H1 (cell line): Measurements from ENCODE around the gene CDC40. TPM values are rescaled to one million over a fixed set of nuclear protein-coding genes. Genes with fewer than 3 reads are reported as not detected.

Source experiments
- BACH1 ChIP-seq: IDR thresholded peaks from 2 replicates; pipeline ENCODE4 v1.6.1; 2012; ENCODE audit warnings: low read length, improper control_type of control experiment
- BCL11A ChIP-seq, 2 experiments: IDR thresholded peaks; one replicate each; pipeline ENCODE4 v1.6.1; 2011; ENCODE audit warnings: low read depth in 2 of 2, low read length in 2 of 2, mild to moderate bottlenecking in 2 of 2
- CREB1 ChIP-seq: IDR thresholded peaks from 2 replicates; pipeline ENCODE4 v1.6.1; 2012; ENCODE audit warnings: inconsistent platforms
- CTCF ChIP-seq, 3 experiments: IDR thresholded peaks; 1 replicate in 2 of 3; 2 replicates in 1 of 3; pipeline versions ENCODE4 v1.5.1 to v1.6.1; 2011; ENCODE audit warnings: low read length in 3 of 3, mild to moderate bottlenecking in 3 of 3, inconsistent platforms in 2 of 3, low read depth in 1 of 3, moderate library complexity in 1 of 3; ENCODE audit not compliant: insufficient read depth in 1 of 3; ENCODE audit errors: control extremely low read depth in 1 of 3
- KDM1A ChIP-seq: fragments of 200-600, 300-600 bp; sonication (generic); IDR thresholded peaks from 2 replicates; pipeline ENCODE4 v1.7.1; 2016; ENCODE audit warnings: mild to moderate bottlenecking, low read length, borderline replicate concordance
- KDM4A ChIP-seq: IDR thresholded peaks from one replicate; pipeline ENCODE4 v1.7.1; 2012; ENCODE audit warnings: low read depth, mild to moderate bottlenecking, moderate library complexity, low read length, inconsistent platforms; ENCODE audit not compliant: severe bottlenecking
- PHF8 ChIP-seq: fragments of 200-600 bp; sonication (generic); conservative IDR thresholded peaks from 2 replicates; pipeline ENCODE4 v1.7.1; 2012; ENCODE audit warnings: low read depth, mild to moderate bottlenecking, inconsistent platforms, low read length, moderate library complexity
- POLR2AphosphoS5 ChIP-seq: IDR thresholded peaks from 2 replicates; pipeline ENCODE4 v1.6.1; 2011; ENCODE audit warnings: low read depth, low read length
- RBBP5 ChIP-seq: IDR thresholded peaks from 2 replicates; pipeline ENCODE4 v1.7.1; 2012; ENCODE audit warnings: low read depth, mild to moderate bottlenecking, inconsistent platforms, low read length, moderate library complexity, borderline replicate concordance
- SAP30 ChIP-seq: fragments of 300-600 bp; sonication (generic); IDR thresholded peaks from 2 replicates; pipeline ENCODE4 v1.7.1; 2012; ENCODE audit warnings: low read length, moderate library complexity, mild to moderate bottlenecking, inconsistent platforms; ENCODE audit not compliant: insufficient read depth, insufficient replicate concordance
- SIRT6 ChIP-seq: IDR thresholded peaks from one replicate; pipeline ENCODE4 v1.7.1; 2012; ENCODE audit warnings: low read length, inconsistent platforms
- SP1 ChIP-seq: IDR thresholded peaks from 2 replicates; pipeline ENCODE4 v1.6.1; 2011; ENCODE audit warnings: low read depth, low read length
- TAF1 ChIP-seq: IDR thresholded peaks from 2 replicates; pipeline ENCODE4 v1.6.1; 2011; ENCODE audit warnings: mild to moderate bottlenecking, low read depth, low read length
- ZNF274 ChIP-seq: IDR thresholded peaks from 2 replicates; pipeline ENCODE4 v1.7.0; 2012; ENCODE audit warnings: low read length, borderline replicate concordance; ENCODE audit errors: extremely low read depth
- polyA plus RNA-seq, 7 experiments: library from polyadenylated mRNA; depleted of rRNA in 3 of 7; stranded (reverse) in 5 of 7; unstranded in 2 of 7; fragments of >200 nt in 5 of 7; fragments of 200-250 nt in 2 of 7; gene quantifications; 1 replicate in 5 of 7; 2 replicates in 1 of 7; 4 replicates in 1 of 7; pipeline versions ENCODE4 v1.2.1 to v1.2.3, GENCODE V29; 2011 to 2013; ENCODE audit warnings: missing spikeins in 2 of 7, mixed read lengths in 2 of 7
- total RNA-seq: library from RNA; stranded (reverse); fragmentation: NEBNext Ultra II Directional; extraction: Animal tissue kit (Norgen Biotek cat#: 25700); gene quantifications from 2 replicates; pipeline ENCODE4 v1.2.1, GENCODE V29; 2021
- TF ChIP-seq, protein P1 (sequence below): IDR thresholded peaks from 2 replicates; pipeline ENCODE4 v1.6.1; 2012; ENCODE audit warnings: inconsistent platforms

The CDC40 gene
- total and polyA plus RNA-seq, 2 of the 8 experiments (the other 6 are each of a cell fraction or from before 2014, with no cell fraction given) = 7.3 to 27.2 TPM

GRCh38 chr6:110270165-110270564 is 89.9 kb downstream of the CDC40 start (continued):
- TF ChIP-seq BCL11A (IDR thresholded peaks at IDR 0.05; ENCODE audit: low read depth in 2 of 2, low read length in 2 of 2) = no peak
- TF ChIP-seq POLR2AphosphoS5 = no peak
- TF ChIP-seq SIRT6 = no peak
- TF ChIP-seq SAP30 = no peak
- TF ChIP-seq KDM1A = no peak
- no peak for TF ChIP-seq KDM4A
- TF ChIP-seq RBBP5 = peak; percentile 84; the same call in 1 of the 2 replicates
- peak; percentile 46; the same call in 1 of the 2 replicates for TF ChIP-seq TAF1
- TF ChIP-seq, protein P1, sequence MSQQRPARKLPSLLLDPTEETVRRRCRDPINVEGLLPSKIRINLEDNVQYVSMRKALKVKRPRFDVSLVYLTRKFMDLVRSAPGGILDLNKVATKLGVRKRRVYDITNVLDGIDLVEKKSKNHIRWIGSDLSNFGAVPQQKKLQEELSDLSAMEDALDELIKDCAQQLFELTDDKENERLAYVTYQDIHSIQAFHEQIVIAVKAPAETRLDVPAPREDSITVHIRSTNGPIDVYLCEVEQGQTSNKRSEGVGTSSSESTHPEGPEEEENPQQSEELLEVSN = no peak
- peak; percentile 83 for TF ChIP-seq SP1
- no peak for TF ChIP-seq CREB1
- no peak for TF ChIP-seq ZNF274
- TF ChIP-seq CTCF (IDR thresholded peaks at IDR 0.05; ENCODE audit: control extremely low read depth in 1 of 3, insufficient read depth in 1 of 3, low read depth in 1 of 3, low read length in 3 of 3) = no peak; a peak in 1 of 4 replicates
- TF ChIP-seq BACH1 = no peak
- no peak for TF ChIP-seq PHF8
